ENCODE data around the gene MRPL33.

The MRPL33 gene

GRCh38 chr2:27779417-27780055 lies 8.0 kb downstream of the MRPL33 start:
- no peak for DNase-seq

- DNase-seq, result no peak
Observed at GRCh38 chr2:27781496-27781895, 10.0 kb downstream of the MRPL33 start.

- DNase-seq, result no peak
Observed at GRCh38 chr2:27782701-27783100, 11.2 kb downstream of the MRPL33 start.

GRCh38 chr2:27790796-27791195 lies 19.3 kb downstream of the MRPL33 start:
- no peak for DNase-seq

- DNase-seq, result no peak
Observed at GRCh38 chr2:27792759-27793158, 21.2 kb downstream of the MRPL33 start.

- DNase-seq, result no peak
Observed at GRCh38 chr2:27795093-27795834, 23.7 kb downstream of the MRPL33 start.

- no peak for DNase-seq
Observed at GRCh38 chr2:27795868-27796277, 24.4 kb downstream of the MRPL33 start.

GRCh38 chr2:27796791-27797765 lies 25.6 kb downstream of the MRPL33 start:
- no peak for DNase-seq

- DNase-seq, result no peak
Observed at GRCh38 chr2:27797841-27798240, 26.3 kb downstream of the MRPL33 start.

- DNase-seq, result no peak
Observed at GRCh38 chr2:27798486-27798885, 27.0 kb downstream of the MRPL33 start.

- DNase-seq, result no peak
Observed at GRCh38 chr2:27798948-27799645, 27.6 kb downstream of the MRPL33 start.

GRCh38 chr2:27799646-27800010 lies 28.1 kb downstream of the MRPL33 start:
- DNase-seq, result no peak

- no peak for DNase-seq
Observed at GRCh38 chr2:27800856-27801255, 29.3 kb downstream of the MRPL33 start.

- DNase-seq, result peak; percentile 44
Observed at GRCh38 chr2:27802547-27802946, 31.0 kb downstream of the MRPL33 start.

- DNase-seq, result no peak
Observed at GRCh38 chr2:27803046-27803445, 31.5 kb downstream of the MRPL33 start.

GRCh38 chr2:27804146-27804545 lies 32.6 kb downstream of the MRPL33 start:
- no peak for DNase-seq

GRCh38 chr2:27805180-27805579 lies 33.7 kb downstream of the MRPL33 start:
- DNase-seq, result no peak

- no peak for DNase-seq
Observed at GRCh38 chr2:27806311-27807059, 35.0 kb downstream of the MRPL33 start.

GRCh38 chr2:27807476-27807875 lies 36.0 kb downstream of the MRPL33 start:
- DNase-seq, result peak; percentile 39

GRCh38 chr2:27808418-27808817 lies 36.9 kb downstream of the MRPL33 start:
- DNase-seq, result no peak

GRCh38 chr2:27808984-27809383 lies 37.5 kb downstream of the MRPL33 start:
- DNase-seq, result no peak

GRCh38 chr2:27809761-27810241 lies 38.3 kb downstream of the MRPL33 start:
- DNase-seq, result no peak
